ENCODE measurements around the gene ZNF646.
A peak's percentile ranks its signal among the peaks of the same experiment; 100 is the strongest.

Gene ZNF646

DNA sequence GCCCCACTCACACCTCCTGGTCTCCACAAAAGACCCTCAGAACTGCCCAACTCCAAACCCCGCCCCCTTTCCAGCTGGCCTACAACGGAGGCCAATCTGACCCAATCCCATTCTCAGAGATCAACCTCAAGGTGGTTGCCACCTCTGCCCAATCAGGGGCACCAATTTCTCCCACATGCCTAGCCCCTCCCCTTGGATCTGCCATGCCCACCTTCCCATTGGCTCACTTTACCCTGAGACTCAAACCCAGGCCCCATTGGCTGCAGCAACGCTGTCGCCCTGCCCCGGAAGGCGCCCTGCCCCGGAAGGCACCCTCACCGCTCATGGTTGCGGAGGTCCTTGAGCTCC, 10.8 kb upstream of the ZNF646 start:
- DNase-seq, result no peak

- no peak for DNase-seq
These were observed 10.2 kb upstream of the ZNF646 start for GRCh38 chr16:31063843-31064611.

DNA sequence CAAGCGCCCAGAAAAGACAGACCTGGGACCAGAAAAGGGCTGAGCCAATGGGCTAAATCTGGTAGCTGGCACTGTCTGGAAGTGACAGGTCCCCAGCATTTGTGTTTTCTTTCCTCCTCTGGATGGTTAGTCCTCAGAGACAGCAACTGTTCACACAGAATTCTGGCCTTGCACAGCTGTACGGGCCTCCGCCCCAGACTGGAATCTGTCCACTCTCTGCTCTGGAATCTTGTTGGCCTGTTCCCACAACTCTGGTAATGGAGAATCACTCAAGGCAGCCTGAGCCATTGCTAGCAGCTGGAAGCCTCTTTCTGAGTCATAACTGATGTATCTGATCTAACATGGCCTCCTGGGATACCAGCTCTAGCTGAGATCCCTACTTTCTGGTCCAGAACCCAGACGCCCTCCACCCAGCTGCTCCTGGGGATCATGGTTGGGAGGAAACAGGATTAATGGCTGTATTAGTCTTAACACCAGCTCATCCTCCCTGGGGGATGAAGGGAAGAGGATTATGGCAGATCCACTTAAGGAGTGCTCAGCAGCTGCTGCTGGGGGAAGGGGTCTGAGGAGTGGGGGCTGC, 9.2 kb upstream of the ZNF646 start:
- DNase-seq, result no peak

- DNase-seq, result no peak
These were observed 6.9 kb upstream of the ZNF646 start for GRCh38 chr16:31067342-31067741.

GRCh38 chr16:31071861-31072260, 2.4 kb upstream of the ZNF646 start:
- no peak for DNase-seq

GRCh38 chr16:31072540-31073141, 1.6 kb upstream of the ZNF646 start:
- DNase-seq, result peak in 11 of 56 donors; percentile 8 to 45 (median 21)

GRCh38 chr16:31073142-31073969, 866 bp upstream of the ZNF646 start:
- DNase-seq, result peak; percentile 51 to 95 (median 88)

DNA sequence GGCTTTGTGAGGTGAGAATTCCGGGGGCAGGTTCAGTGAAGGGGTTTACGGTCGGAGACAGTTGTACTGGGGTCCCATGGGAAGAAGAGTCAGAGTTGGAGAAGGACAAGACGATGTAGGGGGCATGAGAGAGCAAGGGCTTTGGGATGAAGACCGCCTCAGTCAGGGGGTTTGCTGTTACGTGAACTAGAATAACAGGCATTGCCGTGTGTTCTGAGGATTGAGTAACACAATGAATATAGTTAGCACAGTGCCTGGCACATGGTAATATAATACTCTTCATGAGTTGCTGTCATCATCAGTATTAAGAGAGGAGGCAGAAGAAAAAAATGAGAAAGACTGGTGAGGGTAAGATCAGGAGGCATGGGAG, 577 bp downstream of the ZNF646 start:
- no peak for DNase-seq

- no peak for DNase-seq
These were observed 2.1 kb downstream of the ZNF646 start for GRCh38 chr16:31076319-31076718.

- DNase-seq, result no peak
These were observed 2.8 kb downstream of the ZNF646 start for GRCh38 chr16:31077024-31077423.

DNA sequence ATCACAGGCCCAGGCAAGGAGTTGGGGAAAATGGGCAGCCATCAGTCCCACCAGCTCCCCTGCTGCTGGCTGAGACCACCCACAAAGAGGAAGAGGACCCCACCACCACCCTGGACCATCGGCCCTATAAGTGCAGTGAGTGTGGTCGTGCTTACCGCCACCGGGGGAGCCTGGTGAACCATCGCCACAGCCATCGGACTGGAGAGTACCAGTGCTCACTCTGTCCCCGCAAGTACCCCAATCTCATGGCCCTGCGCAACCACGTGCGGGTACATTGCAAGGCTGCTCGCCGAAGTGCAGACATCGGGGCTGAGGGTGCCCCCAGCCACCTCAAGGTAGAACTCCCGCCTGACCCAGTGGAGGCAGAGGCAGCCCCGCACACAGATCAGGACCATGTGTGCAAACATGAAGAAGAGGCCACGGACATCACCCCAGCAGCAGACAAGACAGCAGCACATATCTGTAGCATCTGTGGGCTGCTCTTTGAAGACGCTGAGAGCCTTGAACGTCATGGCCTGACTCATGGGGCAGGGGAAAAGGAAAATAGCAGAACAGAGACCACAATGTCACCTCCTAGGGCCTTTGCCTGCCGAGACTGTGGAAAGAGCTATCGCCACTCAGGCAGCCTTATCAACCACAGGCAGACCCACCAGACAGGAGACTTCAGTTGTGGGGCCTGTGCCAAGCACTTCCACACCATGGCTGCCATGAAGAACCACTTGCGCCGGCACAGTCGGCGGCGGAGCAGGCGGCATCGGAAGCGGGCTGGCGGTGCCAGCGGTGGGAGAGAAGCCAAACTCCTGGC, 3.6 kb downstream of the ZNF646 start:
- no peak for DNase-seq

- DNase-seq, result no peak
These were observed 4.5 kb downstream of the ZNF646 start for GRCh38 chr16:31078597-31079341.

GRCh38 chr16:31079342-31079944, 5.2 kb downstream of the ZNF646 start:
- DNase-seq, result no peak

GRCh38 chr16:31080035-31080629, 5.9 kb downstream of the ZNF646 start:
- DNase-seq, result no peak

DNA sequence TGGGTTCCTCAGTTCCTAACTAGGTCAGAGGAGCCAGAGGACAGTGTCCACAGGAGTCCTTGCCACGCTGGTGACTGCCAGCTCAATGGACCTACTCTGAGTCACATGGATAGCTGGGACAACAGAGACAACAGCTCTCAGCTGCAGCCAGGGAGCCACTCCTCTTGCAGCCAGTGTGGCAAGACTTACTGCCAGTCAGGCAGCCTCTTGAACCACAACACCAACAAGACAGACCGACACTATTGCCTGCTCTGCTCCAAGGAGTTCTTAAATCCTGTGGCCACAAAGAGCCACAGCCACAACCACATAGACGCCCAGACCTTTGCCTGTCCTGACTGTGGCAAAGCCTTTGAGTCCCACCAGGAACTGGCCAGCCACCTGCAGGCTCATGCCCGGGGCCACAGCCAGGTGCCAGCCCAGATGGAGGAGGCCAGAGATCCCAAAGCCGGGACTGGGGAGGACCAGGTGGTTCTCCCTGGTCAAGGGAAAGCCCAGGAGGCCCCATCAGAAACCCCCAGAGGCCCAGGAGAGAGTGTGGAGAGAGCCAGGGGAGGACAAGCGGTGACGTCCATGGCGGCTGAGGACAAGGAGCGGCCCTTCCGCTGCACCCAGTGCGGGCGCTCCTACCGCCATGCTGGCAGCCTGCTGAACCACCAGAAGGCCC, 6.7 kb downstream of the ZNF646 start:
- DNase-seq, result no peak

- DNase-seq, result peak in 18 of 56 donors; percentile 0 to 61 (median 23)
These were observed 7.5 kb downstream of the ZNF646 start for GRCh38 chr16:31081428-31082351.

- DNase-seq, result no peak
These were observed 8.3 kb downstream of the ZNF646 start for GRCh38 chr16:31082368-31083045.

All from nucleus accumbens (tissue), 56 donors.